Stimulated activated memory B cell treated with anti-CD40 and anti-IgM and Interleukin-4, amounts not matched to agents 10 μg/mL and 1 μg/mL and 100 μg/mL, for 72 hours (primary cell): ENCODE data around the gene TRIML2.

Source experiments
- ATAC-seq: fragments of 150-1000 bp; cut with Tn5 transposase; 2 replicates; pipeline ENCODE4 v1.10.0; 2021
- H3K27ac Mint-ChIP-seq: one replicate; pipeline ENCODE4 v1.8.0; 2022; ENCODE audit warnings: mild to moderate bottlenecking, mixed read lengths
- H3K27me3 Mint-ChIP-seq: one replicate; pipeline ENCODE4 v1.8.0; 2022; ENCODE audit warnings: mixed read lengths
- H3K36me3 Mint-ChIP-seq: one replicate; pipeline ENCODE4 v1.8.0; 2022; ENCODE audit warnings: mixed read lengths
- H3K4me1 Mint-ChIP-seq: one replicate; pipeline ENCODE4 v1.8.0; 2022; ENCODE audit warnings: mixed read lengths
- H3K4me3 Mint-ChIP-seq: one replicate; pipeline ENCODE4 v1.8.0; 2022; ENCODE audit warnings: mild to moderate bottlenecking, moderate library complexity, mixed read lengths
- H3K9me3 Mint-ChIP-seq: one replicate; pipeline ENCODE4 v1.8.0; 2022; ENCODE audit warnings: mixed read lengths

TRIML2 gene

GRCh38 chr4:188117631-188118324 lies 8.4 kb upstream of the TRIML2 start:
- no peak overlapping the region for H3K27ac Mint-ChIP-seq
- H3K4me1 Mint-ChIP-seq: no peaks in the 10 kb centered on the region
- H3K9me3 Mint-ChIP-seq: peaks cover 5% of the 10 kb centered on the region
- no peaks in the 10 kb centered on the region for H3K27me3 Mint-ChIP-seq
- H3K4me3 Mint-ChIP-seq: no peak overlapping the region
- H3K36me3 Mint-ChIP-seq: no peaks in the 10 kb centered on the region
- no peak for ATAC-seq

GRCh38 chr4:188113156-188113555 lies 3.8 kb upstream of the TRIML2 start:
- H3K27ac Mint-ChIP-seq: no peak overlapping the region
- no peaks in the 10 kb centered on the region for H3K27me3 Mint-ChIP-seq
- no peaks in the 10 kb centered on the region for H3K4me1 Mint-ChIP-seq
- H3K4me3 Mint-ChIP-seq: no peak overlapping the region
- H3K9me3 Mint-ChIP-seq: peaks cover 11% of the 10 kb centered on the region
- no peaks in the 10 kb centered on the region for H3K36me3 Mint-ChIP-seq
- no peak for ATAC-seq

- peaks cover 12% of the 10 kb centered on the region for H3K9me3 Mint-ChIP-seq
- H3K36me3 Mint-ChIP-seq: no peaks in the 10 kb centered on the region
- no peak for ATAC-seq
- H3K27me3 Mint-ChIP-seq: no peaks in the 10 kb centered on the region
- H3K4me3 Mint-ChIP-seq: no peak overlapping the region
- H3K4me1 Mint-ChIP-seq: no peaks in the 10 kb centered on the region
- no peak overlapping the region for H3K27ac Mint-ChIP-seq
Measured at GRCh38 chr4:188111955-188112354, 2.6 kb upstream of the TRIML2 start.

- H3K4me1 Mint-ChIP-seq: no peaks in the 10 kb centered on the region
- H3K9me3 Mint-ChIP-seq: peaks cover 11% of the 10 kb centered on the region
- H3K36me3 Mint-ChIP-seq: no peaks in the 10 kb centered on the region
- no peak overlapping the region for H3K4me3 Mint-ChIP-seq
- H3K27ac Mint-ChIP-seq: no peak overlapping the region
- no peak for ATAC-seq
- H3K27me3 Mint-ChIP-seq: no peaks in the 10 kb centered on the region
Measured at GRCh38 chr4:188110741-188111471, 1.5 kb upstream of the TRIML2 start.

GRCh38 chr4:188110036-188110435 lies 633 bp upstream of the TRIML2 start:
- Mint-ChIP-seq H3K4me3 (no peak overlapping the region), H3K27me3 (no peaks in the 10 kb centered on the region), H3K4me1 (no peaks in the 10 kb centered on the region), H3K36me3 (no peaks in the 10 kb centered on the region), H3K27ac (no peak overlapping the region), H3K9me3 (peaks cover 11% of the 10 kb centered on the region)
- no peak for ATAC-seq

- peaks cover 11% of the 10 kb centered on the region for H3K9me3 Mint-ChIP-seq
- no peaks in the 10 kb centered on the region for H3K4me1 Mint-ChIP-seq
- H3K36me3 Mint-ChIP-seq: no peaks in the 10 kb centered on the region
- no peak for ATAC-seq
- H3K4me3 Mint-ChIP-seq: no peak overlapping the region
- no peak overlapping the region for H3K27ac Mint-ChIP-seq
- H3K27me3 Mint-ChIP-seq: no peaks in the 10 kb centered on the region
Measured at GRCh38 chr4:188107931-188108843, 1.2 kb downstream of the TRIML2 start.

GRCh38 chr4:188106454-188106853 lies 2.9 kb downstream of the TRIML2 start:
- Mint-ChIP-seq H3K4me1 (no peaks in the 10 kb centered on the region), H3K27me3 (no peaks in the 10 kb centered on the region), H3K36me3 (no peaks in the 10 kb centered on the region), H3K27ac (no peak overlapping the region), H3K9me3 (peaks cover 12% of the 10 kb centered on the region), H3K4me3 (no peak overlapping the region)
- no peak for ATAC-seq

- H3K4me3 Mint-ChIP-seq: no peak overlapping the region
- no peak overlapping the region for H3K27ac Mint-ChIP-seq
- no peaks in the 10 kb centered on the region for H3K9me3 Mint-ChIP-seq
- H3K27me3 Mint-ChIP-seq: no peaks in the 10 kb centered on the region
- ATAC-seq: no peak
- H3K4me1 Mint-ChIP-seq: no peaks in the 10 kb centered on the region
- no peaks in the 10 kb centered on the region for H3K36me3 Mint-ChIP-seq
Measured at GRCh38 chr4:188092824-188093223, 16.6 kb downstream of the TRIML2 start.

- H3K36me3 Mint-ChIP-seq: no peaks in the 10 kb centered on the region
- no peak overlapping the region for H3K27ac Mint-ChIP-seq
- no peak overlapping the region for H3K4me3 Mint-ChIP-seq
- H3K4me1 Mint-ChIP-seq: no peaks in the 10 kb centered on the region
- H3K9me3 Mint-ChIP-seq: peaks cover 3% of the 10 kb centered on the region
- ATAC-seq: no peak
- H3K27me3 Mint-ChIP-seq: no peaks in the 10 kb centered on the region
Measured at GRCh38 chr4:188086858-188087257, 22.5 kb downstream of the TRIML2 start.

GRCh38 chr4:188082796-188083195 lies 26.6 kb downstream of the TRIML2 start:
- no peaks in the 10 kb centered on the region for H3K4me1 Mint-ChIP-seq
- no peak for ATAC-seq
- no peak overlapping the region for H3K4me3 Mint-ChIP-seq
- H3K27ac Mint-ChIP-seq: no peak overlapping the region
- no peaks in the 10 kb centered on the region for H3K36me3 Mint-ChIP-seq
- H3K9me3 Mint-ChIP-seq: peaks cover 3% of the 10 kb centered on the region
- no peaks in the 10 kb centered on the region for H3K27me3 Mint-ChIP-seq

- Mint-ChIP-seq H3K4me3 (no peak overlapping the region), H3K4me1 (no peaks in the 10 kb centered on the region), H3K27ac (no peak overlapping the region), H3K27me3 (no peaks in the 10 kb centered on the region), H3K36me3 (no peaks in the 10 kb centered on the region), H3K9me3 (no peaks in the 10 kb centered on the region)
- no peak for ATAC-seq
Measured at GRCh38 chr4:188078116-188078515, 31.3 kb downstream of the TRIML2 start.

- Mint-ChIP-seq H3K27ac (no peak overlapping the region), H3K4me1 (no peaks in the 10 kb centered on the region), H3K36me3 (no peaks in the 10 kb centered on the region), H3K9me3 (no peaks in the 10 kb centered on the region), H3K4me3 (no peak overlapping the region), H3K27me3 (no peaks in the 10 kb centered on the region)
- ATAC-seq: no peak
Measured at GRCh38 chr4:188076169-188076568, 33.2 kb downstream of the TRIML2 start.

GRCh38 chr4:188061083-188061482 lies 48.3 kb downstream of the TRIML2 start:
- ATAC-seq: no peak
- H3K4me1 Mint-ChIP-seq: no peaks in the 10 kb centered on the region
- H3K4me3 Mint-ChIP-seq: no peak overlapping the region
- no peaks in the 10 kb centered on the region for H3K27me3 Mint-ChIP-seq
- H3K9me3 Mint-ChIP-seq: peaks cover 9% of the 10 kb centered on the region
- no peak overlapping the region for H3K27ac Mint-ChIP-seq
- H3K36me3 Mint-ChIP-seq: no peaks in the 10 kb centered on the region

GRCh38 chr4:188053302-188053701 lies 56.1 kb downstream of the TRIML2 start:
- H3K27me3 Mint-ChIP-seq: no peaks in the 10 kb centered on the region
- no peak overlapping the region for H3K27ac Mint-ChIP-seq
- peaks cover 10% of the 10 kb centered on the region for H3K9me3 Mint-ChIP-seq
- H3K4me1 Mint-ChIP-seq: no peaks in the 10 kb centered on the region
- H3K36me3 Mint-ChIP-seq: no peaks in the 10 kb centered on the region
- no peak overlapping the region for H3K4me3 Mint-ChIP-seq
- ATAC-seq: no peak

- H3K36me3 Mint-ChIP-seq: no peaks in the 10 kb centered on the region
- no peak for ATAC-seq
- peaks cover 6% of the 10 kb centered on the region for H3K9me3 Mint-ChIP-seq
- H3K4me1 Mint-ChIP-seq: no peaks in the 10 kb centered on the region
- no peaks in the 10 kb centered on the region for H3K27me3 Mint-ChIP-seq
- H3K27ac Mint-ChIP-seq: no peak overlapping the region
- H3K4me3 Mint-ChIP-seq: no peak overlapping the region
Measured at GRCh38 chr4:188046657-188047056, 62.7 kb downstream of the TRIML2 start.
